Motor neuron (in vitro differentiated cells): ENCODE results near the gene NUP188. TPM values are rescaled to one million over a fixed set of nuclear protein-coding genes. Genes with fewer than 3 reads are reported as not detected.

Experiments used
- ATAC-seq, 8 experiments: fragments of 200-7000 bp; cut with Tn5 transposase; replicated peaks in 6 of 8; 2 replicates each; pipeline ENCODE4 v1.8.0; 2021; ENCODE audit warnings: mild to moderate bottlenecking in 8 of 8, moderate library complexity in 8 of 8
- H3K27ac ChIP-seq, 2 donors: fragments of 250-450 bp; sonication (Bioruptor Pico); 2 replicates each; pipeline ENCODE4 v1.9.0; 2021; ENCODE audit warnings: antibody characterized with exemption in 2 of 2, mild to moderate bottlenecking in 2 of 2, moderate library complexity in 1 of 2
- H3K4me1 ChIP-seq, 2 donors: fragments of 250-450 bp; sonication (Bioruptor Pico); replicated peaks in 1 of 2; 2 replicates each; pipeline ENCODE4 v1.6.1; 2021; ENCODE audit warnings: antibody characterized with exemption in 2 of 2, mild to moderate bottlenecking in 2 of 2, moderate library complexity in 1 of 2
- H3K4me3 ChIP-seq, 5 donors: fragments of 250-450 bp; sonication (Bioruptor Pico); 2 replicates each; pipeline ENCODE4 v1.9.0; 2021; ENCODE audit warnings: antibody characterized with exemption in 5 of 5, mild to moderate bottlenecking in 5 of 5, moderate library complexity in 4 of 5
- WGBS, 10 experiments: fragments of 450-650 bp; shearing (Covaris generic); methylation state at CpG; one replicate each; pipeline ENCODE4 v1.0.0; 2022; 5-methylcytosine and 5-hydroxymethylcytosine counted together
- in situ Hi-C, 9 experiments: fragments of 400-800 bp; cut with MboI; loops; one replicate each; pipeline ENCODE4 v1.15.0; 2021; ENCODE audit warnings: low sequenced_read_pairs in 9 of 9, low pct_unique_long_range_greater_than_20kb in 2 of 9; ENCODE audit not compliant: unreplicated experiment in 9 of 9
- total RNA-seq, 8 experiments: library from RNA; unstranded; fragments of 300-600 nt; gene quantifications; 2 replicates each; pipeline versions ENCODE4 v1.2.3 to v1.2.4, GENCODE V29; 2022

NUP188 gene
- total RNA-seq, 8 experiments from 2014 or later = 16.3 to 69.4 (median 21.6) TPM

DNA sequence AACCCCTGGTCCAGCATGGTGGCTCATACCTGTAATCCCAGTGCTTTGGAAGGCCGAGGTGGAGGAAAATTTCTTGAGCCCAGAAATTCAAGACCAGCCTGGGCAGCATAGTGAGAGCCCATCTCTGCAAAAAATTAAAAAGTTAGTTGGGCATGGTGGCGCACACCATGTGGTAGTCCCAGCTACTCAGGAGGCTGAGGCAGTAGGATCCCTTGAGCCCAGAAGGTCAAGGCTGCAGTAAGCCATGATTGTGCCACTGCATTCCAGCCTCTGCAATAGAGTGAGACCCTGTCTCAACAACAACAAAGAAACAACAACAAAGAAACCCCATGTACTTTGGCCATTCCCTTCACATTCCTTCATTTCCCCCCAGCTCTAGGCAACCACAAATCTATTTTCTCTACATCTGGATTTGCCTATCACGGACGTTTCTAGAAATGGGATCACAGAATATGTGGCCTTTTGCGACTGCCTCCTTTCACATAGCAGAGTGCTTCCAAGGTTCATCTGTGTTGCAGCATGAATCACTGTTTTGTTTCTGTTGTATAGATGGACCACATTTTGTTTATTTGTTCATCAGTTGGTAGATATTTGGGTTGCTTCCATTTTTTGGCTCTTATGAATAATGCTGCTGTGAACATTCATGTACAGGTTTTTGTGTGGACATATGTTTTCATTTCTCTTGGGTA is 106.8 kb downstream of the NUP188 start:
- in situ Hi-C loops = no loop called here
- H3K27ac ChIP-seq = no peak overlapping the region
- H3K4me1 ChIP-seq = no peaks in the 10 kb centered on the region
- WGBS, 10 experiments = 57 to 95% (median 90%) methylated on average over 1 to 5 of the region's 5 CpGs; no CpG with 5 or more reads in 3 of the 10 experiments
- H3K4me3 ChIP-seq = no peak overlapping the region
- ATAC-seq = no peak

Other genes starting within 250 kb of the NUP188 start
- 1 to 10 TPM in 3 of 8 experiments, under 1 TPM in 5; 0.07 to 7.3 (median 0.68) TPM for gene PKN3, start 245.2 kb upstream of the NUP188 start, total RNA-seq
- 10 to 100 TPM in 5 of 8 experiments, 1 to 10 TPM in 3; 3.7 to 31.4 (median 11.7) TPM for gene ZDHHC12, start 223.6 kb upstream of the NUP188 start, total RNA-seq
- 10 to 100 TPM; 17.8 to 35.1 (median 24.5) TPM for gene ZER1, start 175.8 kb upstream of the NUP188 start, total RNA-seq
- 10 to 100 TPM in 5 of 8 experiments, 1 to 10 TPM in 3; 8.7 to 18.9 (median 13.1) TPM for gene TBC1D13, start 160.4 kb upstream of the NUP188 start, total RNA-seq
- 10 to 100 TPM in 7 of 8 experiments, 1 to 10 TPM in 1; 8.5 to 20.1 (median 16.7) TPM for gene ENDOG, start 129.2 kb upstream of the NUP188 start, total RNA-seq
- 10 to 100 TPM; 12.3 to 44.3 (median 21.6) TPM for gene SPOUT1, start 117.9 kb upstream of the NUP188 start, total RNA-seq
- 10 to 100 TPM in 5 of 8 experiments, 1 to 10 TPM in 3; 4.0 to 15.9 (median 10.8) TPM for gene KYAT1, start 65.7 kb upstream of the NUP188 start, total RNA-seq
- gene LRRC8A, start 65.6 kb upstream of the NUP188 start, total RNA-seq = 10 to 100 TPM; 13.7 to 26.8 (median 22.6) TPM
- 10 to 100 TPM in 2 of 8 experiments, 1 to 10 TPM in 2, under 1 TPM in 4; 0.16 to 16.4 (median 0.97) TPM for gene PHYHD1, start 26.7 kb upstream of the NUP188 start, total RNA-seq
- 10 to 100 TPM in 5 of 8 experiments, 1 to 10 TPM in 3; 7.5 to 27.9 (median 16.3) TPM for gene DOLK, start 96 bp upstream of the NUP188 start, total RNA-seq
- gene SH3GLB2, start 80.6 kb downstream of the NUP188 start, total RNA-seq = 10 to 100 TPM; 27.8 to 95.9 (median 44.5) TPM
- 10 to 100 TPM; 12.0 to 44.2 (median 15.9) TPM for gene MIGA2, start 88.9 kb downstream of the NUP188 start, total RNA-seq
- 10 to 100 TPM; 11.3 to 32.2 (median 17.4) TPM for gene DOLPP1, start 133.4 kb downstream of the NUP188 start, total RNA-seq
- gene CRAT, start 163.1 kb downstream of the NUP188 start, total RNA-seq = 10 to 100 TPM; 16.1 to 34.5 (median 19.5) TPM
- gene PTPA, start 163.7 kb downstream of the NUP188 start, total RNA-seq = 100 to 1,000 TPM in 2 of 8 experiments, 10 to 100 TPM in 6; 56.5 to 126 (median 95.6) TPM
- 10 to 100 TPM in 5 of 8 experiments, 1 to 10 TPM in 3; 2.1 to 24.8 (median 13.9) TPM for gene IER5L, start 230.6 kb downstream of the NUP188 start, total RNA-seq